Right lobe of liver (tissue), 4 donors: Measurements from ENCODE around the gene CACNA2D3.

Source experiments
- CTCF ChIP-seq, 4 donors: fragments of 200-600 bp in 3 of 4; fragments of 450-650 bp in 1 of 4; IDR thresholded peaks; one replicate each; pipeline versions ENCODE4 v1.5.1 to v1.8.0; 2016 to 2022; ENCODE audit warnings: antibody characterized with exemption in 4 of 4, mild to moderate bottlenecking in 2 of 4
- POLR2A ChIP-seq: fragments of 450-650 bp; IDR thresholded peaks from one replicate; pipeline ENCODE4 v1.6.1; 2017; ENCODE audit warnings: antibody characterized with exemption, mild to moderate bottlenecking
- donor health status: DM: no; HTN: no; CAD: no.
- donor health status: DM: no; HTN: no; CAD: no.
- donor health status: DM: no; HTN: yes; CAD: no.

- TF ChIP-seq CTCF (IDR thresholded peaks at IDR 0.05) (no peak), POLR2A (no peak)
These were observed 784.4 kb downstream of the CACNA2D3 start for GRCh38 chr3:54906763-54907162.
